CD4-positive, alpha-beta T cell treated with Interleukin-15 for 1 hour (primary cell): ENCODE results near the gene CENPW.

ENCODE experiments used
- DNase-seq: peaks from one replicate; pipeline ENCODE4 v3.0.0-alpha.2; 2020

CENPW gene

GRCh38 chr6:126374372-126374771, 34.5 kb downstream of the CENPW start:
- no peak for DNase-seq

DNA sequence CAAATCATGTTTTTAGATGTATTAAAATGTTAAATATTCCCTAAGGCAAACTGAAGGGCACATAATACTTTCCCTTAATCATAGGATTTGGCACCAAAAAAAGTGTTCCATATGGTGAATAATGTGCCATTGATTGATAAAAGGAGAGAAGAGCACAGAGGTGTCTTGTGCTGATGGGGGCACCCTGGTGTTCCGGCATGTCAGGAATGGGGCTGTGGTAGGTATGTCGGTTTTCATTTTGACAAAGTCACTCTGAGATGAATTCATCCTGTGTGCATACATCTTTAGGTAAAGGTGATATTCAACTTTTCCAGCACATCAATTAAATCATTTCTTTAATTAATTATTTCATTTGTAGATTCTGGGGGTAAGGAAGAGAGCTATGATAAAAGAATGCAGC, 36.8 kb downstream of the CENPW start:
- no peak for DNase-seq

DNA sequence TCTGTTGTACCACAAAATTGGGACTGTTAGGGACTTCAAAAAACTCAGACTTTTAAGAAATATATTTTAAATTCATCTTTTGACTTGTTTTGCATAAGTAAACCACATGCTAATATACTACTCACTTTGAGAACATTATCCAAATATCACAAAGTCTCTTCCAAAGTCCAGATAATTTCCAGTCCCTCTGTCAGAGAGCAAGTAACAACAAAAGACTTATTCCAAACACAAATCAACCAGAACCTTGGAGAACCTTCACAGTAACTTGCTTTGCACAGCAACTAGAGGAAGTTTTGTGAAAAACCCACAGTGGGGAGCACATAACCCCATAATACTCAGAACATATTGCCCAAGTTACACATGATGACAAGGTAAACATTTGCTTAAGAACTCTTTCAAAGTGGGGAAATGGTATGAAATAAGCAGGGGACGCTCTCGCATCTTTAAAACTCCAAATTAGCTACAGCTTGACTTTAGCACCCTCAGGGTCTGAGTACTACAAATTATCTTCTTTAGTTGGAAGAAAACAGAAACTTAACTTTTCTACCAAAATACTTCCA, 37.8 kb downstream of the CENPW start:
- no peak for DNase-seq

GRCh38 chr6:126380072-126380583, 40.2 kb downstream of the CENPW start:
- no peak for DNase-seq

DNA sequence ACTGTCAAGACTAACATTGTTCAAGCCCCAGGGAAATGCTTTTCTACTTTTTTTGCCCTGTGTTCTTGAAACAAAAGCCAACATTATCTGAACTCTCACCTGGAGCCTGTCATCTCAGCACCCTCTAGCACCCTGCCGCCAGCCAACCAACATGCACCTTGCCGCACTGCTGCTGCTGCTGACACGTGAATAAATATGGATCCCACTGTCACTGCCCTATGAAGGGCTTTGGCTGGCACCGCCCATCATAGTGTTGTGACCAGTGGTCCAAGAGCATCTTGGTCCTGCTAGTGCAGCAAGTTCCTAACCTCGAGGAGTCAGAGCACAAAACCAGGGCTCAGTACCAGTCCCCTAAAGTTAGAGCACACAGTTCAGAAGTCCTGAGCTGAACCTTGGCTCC, 41.6 kb downstream of the CENPW start:
- no peak for DNase-seq

GRCh38 chr6:126383203-126383602, 43.3 kb downstream of the CENPW start:
- DNase-seq = no peak

- no peak for DNase-seq
Measured at GRCh38 chr6:126385536-126385935, 45.6 kb downstream of the CENPW start.

DNA sequence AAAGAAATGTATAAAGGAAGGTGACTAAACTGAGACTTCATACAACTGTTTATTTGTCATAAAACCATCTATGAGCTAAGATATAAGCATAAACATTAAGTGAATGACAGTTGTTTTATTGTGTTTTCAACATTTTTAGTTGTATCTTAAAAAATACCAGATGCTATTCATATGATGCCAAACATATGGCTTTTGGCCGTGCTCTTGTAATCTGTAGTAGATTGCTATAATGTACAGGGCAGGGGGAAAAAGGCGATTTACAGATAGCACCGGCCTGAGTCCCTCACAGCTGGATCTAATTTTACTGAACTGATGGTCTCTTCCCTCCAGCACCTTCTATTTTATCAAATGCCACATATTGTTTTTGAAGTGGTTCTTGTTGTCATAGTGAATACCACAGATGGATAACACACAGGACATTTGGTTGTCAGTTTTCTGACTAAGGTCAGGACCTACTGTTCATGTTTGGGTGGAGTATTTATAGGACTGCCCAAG, 48.2 kb downstream of the CENPW start:
- DNase-seq = no peak

DNA sequence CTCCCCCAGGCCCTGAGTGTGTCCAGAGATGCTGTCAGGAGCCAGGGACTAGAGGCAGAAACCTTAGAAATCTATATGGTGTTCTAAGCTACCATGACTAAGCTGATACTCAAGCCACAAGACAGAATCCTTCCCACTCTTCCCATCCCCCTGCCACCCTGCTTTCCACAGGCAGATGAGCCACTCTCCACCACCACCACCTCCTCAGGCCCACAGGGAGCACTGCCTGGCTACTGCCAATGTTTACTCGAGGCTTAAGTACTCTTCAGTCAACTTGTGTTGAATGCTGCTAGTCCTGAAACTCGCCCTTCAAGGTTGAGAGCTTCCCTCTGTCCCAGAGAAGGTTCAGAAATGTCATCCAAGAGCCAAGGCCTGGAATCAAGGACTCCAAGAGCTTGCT, 56.2 kb downstream of the CENPW start:
- DNase-seq = no peak
